NOMO-1 treated with dmso at 0.1 percent for 144 hours (cell line): Measurements from ENCODE around the gene CDA.

Experiments
- DNase-seq: peaks from one replicate; lab custom pipeline; 2025; ENCODE audit not compliant: unreplicated experiment; lab: John Stamatoyannopoulos, UW

The CDA gene

GRCh38 chr1:20648438-20648837, 59.5 kb downstream of the CDA start:
- no peak for DNase-seq

GRCh38 chr1:20648946-20649345, 60.0 kb downstream of the CDA start:
- no peak for DNase-seq

GRCh38 chr1:20652300-20652699, 63.4 kb downstream of the CDA start:
- no peak for DNase-seq

- no peak for DNase-seq
These were observed 65.3 kb downstream of the CDA start for GRCh38 chr1:20654104-20654690.

- DNase-seq = no peak
These were observed 68.1 kb downstream of the CDA start for GRCh38 chr1:20657024-20657423.

GRCh38 chr1:20658166-20658915, 69.4 kb downstream of the CDA start:
- DNase-seq = no peak

GRCh38 chr1:20660363-20660762, 71.5 kb downstream of the CDA start:
- DNase-seq = no peak

- no peak for DNase-seq
These were observed 71.9 kb downstream of the CDA start for GRCh38 chr1:20660847-20661206.

GRCh38 chr1:20661207-20662109, 72.6 kb downstream of the CDA start, which contains the start of gene DDOST:
DDOST (minus strand) TSS chr1:20661369; CDS start chr1:20661350, 19 bp downstream.
- DNase-seq = peak; percentile 98

GRCh38 chr1:20662110-20662475, 73.2 kb downstream of the CDA start:
- no peak for DNase-seq

GRCh38 chr1:20663365-20663764, 74.5 kb downstream of the CDA start:
- no peak for DNase-seq

GRCh38 chr1:20663969-20664715, 75.2 kb downstream of the CDA start:
- DNase-seq = no peak

GRCh38 chr1:20665726-20666125, 76.8 kb downstream of the CDA start:
- DNase-seq = no peak

- no peak for DNase-seq
These were observed 77.2 kb downstream of the CDA start for GRCh38 chr1:20666146-20666545.

GRCh38 chr1:20666804-20667203, 77.9 kb downstream of the CDA start:
- no peak for DNase-seq
